SH-SY5Y (cell line): ENCODE data around the gene GABRR2.

Source experiments
- GATA2 ChIP-seq: IDR thresholded peaks from 2 replicates; pipeline ENCODE4 v1.6.1; 2011; ENCODE audit warnings: mild to moderate bottlenecking, low read depth, low read length
- GATA3 ChIP-seq: IDR thresholded peaks from 2 replicates; pipeline ENCODE4 v1.6.1; 2011; ENCODE audit warnings: low read depth, mild to moderate bottlenecking, low read length, moderate library complexity

Gene GABRR2

DNA sequence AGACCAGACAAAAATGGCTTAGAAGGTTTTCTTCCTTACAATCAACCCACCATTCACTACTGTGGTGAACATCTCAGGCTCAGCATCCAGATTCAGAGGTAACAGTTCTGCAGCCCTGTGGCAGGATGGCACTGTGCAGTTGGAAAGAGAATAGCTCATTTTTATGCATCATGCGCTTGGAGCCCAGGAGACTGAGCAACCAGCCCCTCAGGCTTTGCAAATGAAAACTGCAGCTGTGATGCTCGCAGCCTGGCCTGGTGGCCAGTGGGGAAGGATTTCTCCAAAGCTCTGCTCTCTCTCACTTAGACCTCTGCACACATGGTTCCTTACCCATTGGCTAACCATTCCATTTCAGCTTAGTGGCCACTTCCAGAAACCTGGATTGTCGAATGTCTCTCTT lies 45.8 kb downstream of the GABRR2 start:
- no peak for TF ChIP-seq GATA2

DNA sequence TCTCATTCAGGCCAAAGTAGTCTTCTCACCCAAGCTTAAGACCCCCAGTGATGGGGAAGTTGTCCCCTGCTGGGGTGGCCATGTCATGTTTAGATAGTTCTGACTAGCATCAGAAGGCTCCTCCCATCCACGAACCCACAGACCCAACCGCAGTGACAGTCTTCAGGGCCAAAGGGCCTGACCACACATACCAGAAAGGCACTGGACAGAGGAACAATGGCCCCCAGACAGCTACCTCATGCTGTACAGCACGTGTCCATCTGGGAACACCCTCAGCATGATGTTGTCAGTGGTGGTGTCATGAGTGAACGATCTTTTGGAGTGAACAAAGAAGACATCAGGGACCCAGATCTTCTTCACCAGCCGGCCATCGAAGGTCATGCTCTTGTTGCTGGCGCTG lies 46.3 kb downstream of the GABRR2 start:
- TF ChIP-seq GATA3 (no peak), GATA2 (no peak)

DNA sequence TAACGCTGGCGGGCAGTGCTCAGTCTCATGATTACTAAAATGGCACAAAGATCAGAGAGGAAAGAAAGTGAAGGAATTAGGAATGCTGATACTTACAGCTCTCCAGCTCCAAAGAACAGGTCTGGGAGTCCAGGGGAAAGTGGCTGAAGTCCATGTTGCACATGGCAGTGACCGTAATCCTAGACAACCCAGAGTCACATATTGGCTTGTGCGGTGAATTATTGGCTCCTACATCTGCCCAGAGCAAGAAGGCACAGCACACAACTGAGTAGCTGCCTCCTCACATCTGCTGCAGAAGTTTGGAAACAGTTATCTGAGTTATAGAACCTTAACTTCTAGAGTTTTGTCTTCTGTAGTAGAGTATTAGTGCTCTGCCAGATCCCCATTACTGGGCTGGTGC lies 47.2 kb downstream of the GABRR2 start:
- TF ChIP-seq GATA2 (no peak), GATA3 (no peak)

DNA sequence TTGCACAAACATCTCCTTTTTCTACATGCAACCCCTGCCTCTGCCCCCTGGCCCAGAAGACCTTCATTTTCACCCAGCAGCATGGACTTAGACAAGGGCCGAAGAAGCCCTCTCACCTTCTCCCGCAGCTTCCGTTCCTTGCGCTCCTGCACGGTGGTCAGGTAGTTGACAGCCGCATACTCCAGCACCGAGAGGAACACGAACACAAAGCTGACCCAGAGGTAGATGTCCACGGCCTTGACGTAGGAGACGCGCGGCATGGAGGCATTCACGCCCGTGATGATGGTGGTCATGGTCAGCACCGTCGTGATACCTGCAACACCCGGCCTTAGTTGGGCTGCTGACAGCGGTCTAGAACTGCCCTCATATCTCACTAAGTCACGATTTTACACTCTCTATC lies 50.8 kb downstream of the GABRR2 start:
- TF ChIP-seq GATA3 (no peak), GATA2 (no peak)

DNA sequence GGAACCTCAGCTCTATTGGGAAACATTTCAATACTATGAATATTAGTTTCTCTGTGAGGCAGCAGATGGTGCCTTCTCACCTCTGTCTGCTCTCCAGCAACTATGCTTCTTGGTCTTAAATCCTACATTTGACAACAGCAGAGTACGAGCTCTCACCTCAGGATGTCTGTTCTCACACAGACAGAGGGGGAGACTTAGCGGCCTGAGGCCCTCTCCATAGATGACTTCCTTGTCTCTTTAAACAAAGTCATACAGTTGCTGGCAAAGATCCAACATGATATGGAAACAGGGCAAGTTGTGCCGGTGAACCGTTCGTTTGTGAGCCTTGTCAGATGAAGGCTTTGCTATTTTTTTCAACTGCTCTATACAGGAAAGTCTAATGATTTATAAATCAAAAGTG lies 54.3 kb downstream of the GABRR2 start:
- TF ChIP-seq GATA3 = no peak
- no peak for TF ChIP-seq GATA2

DNA sequence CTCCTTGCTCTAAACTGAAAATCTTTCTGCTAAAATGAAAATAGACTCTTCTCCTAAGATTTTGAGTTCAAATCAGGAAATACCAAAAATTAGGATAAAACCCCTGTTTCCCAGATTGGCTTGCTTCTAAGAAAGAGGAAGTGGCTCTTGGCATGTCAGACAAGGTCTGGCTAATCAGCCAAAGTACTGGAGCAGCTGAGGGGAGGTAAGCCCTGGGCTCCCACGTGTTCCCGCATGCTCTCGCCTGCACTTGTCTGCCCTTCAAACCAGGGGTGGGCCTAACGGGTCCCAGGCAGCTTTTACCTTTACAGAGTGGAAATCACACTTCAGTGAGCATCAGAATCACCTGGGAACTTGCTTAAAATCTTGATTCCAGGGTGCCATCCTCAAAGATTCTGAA lies 54.8 kb downstream of the GABRR2 start:
- TF ChIP-seq GATA3 = no peak
- TF ChIP-seq GATA2 = no peak

DNA sequence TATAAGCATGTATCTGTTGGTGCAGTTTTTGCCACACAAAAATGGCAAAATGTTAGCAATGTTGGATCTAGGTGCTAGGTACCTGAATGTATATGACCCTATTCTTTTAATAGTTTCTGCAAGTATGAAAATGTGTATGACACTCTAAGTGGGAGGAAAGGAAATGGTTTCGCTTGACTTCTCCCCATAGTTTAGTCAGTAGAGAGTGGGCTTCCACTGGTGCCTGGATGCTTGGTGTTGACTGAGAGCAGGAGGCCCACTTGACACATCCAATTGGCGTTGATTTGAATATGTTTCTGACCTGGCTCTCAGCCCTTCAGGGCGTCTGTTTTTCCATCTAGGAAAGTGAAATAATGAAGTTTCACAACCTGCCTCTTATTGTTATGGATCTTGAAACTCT lies 56.2 kb downstream of the GABRR2 start:
- TF ChIP-seq GATA2 = no peak
- TF ChIP-seq GATA3 = no peak

DNA sequence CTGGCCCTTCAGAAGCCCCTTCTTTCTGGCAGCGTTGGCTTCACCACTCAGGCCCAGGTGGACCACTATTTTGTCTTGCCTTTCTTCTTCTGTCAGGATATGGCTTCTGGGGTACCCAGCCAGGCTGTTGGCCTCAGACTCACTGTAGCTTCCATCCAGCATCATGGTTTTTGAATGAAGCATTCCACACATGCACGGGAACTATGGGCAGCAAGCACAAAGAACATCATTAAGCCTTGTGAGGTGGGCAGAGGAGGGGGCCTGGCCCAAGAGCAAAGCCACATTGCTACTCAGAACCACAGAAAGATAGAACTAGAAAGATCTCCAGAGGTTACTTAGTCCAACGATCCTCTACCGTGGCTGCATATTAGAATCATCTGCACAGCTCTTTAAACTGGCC lies 57.3 kb downstream of the GABRR2 start:
- no peak for TF ChIP-seq GATA3
- TF ChIP-seq GATA2 = no peak

DNA sequence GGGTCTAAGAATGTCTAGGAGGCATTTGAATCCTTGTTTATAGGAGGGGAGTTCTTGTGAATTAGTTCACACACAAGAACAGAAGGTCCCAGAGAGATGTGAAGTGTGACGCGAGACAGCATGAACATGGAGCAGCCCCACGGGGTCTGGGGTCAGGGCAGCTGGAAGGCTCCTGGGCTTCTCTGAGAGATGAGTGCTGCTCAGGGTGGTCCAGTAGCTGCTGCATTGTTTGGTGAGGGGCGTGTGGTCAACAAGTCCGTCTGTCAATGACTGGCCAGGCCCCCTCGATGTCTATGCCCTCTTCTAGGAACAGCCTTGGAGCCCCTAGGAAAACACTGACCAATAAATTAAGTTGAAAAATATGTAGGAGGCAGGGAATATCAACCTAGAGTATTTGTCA lies 57.8 kb downstream of the GABRR2 start:
- TF ChIP-seq GATA2 = no peak
- no peak for TF ChIP-seq GATA3

DNA sequence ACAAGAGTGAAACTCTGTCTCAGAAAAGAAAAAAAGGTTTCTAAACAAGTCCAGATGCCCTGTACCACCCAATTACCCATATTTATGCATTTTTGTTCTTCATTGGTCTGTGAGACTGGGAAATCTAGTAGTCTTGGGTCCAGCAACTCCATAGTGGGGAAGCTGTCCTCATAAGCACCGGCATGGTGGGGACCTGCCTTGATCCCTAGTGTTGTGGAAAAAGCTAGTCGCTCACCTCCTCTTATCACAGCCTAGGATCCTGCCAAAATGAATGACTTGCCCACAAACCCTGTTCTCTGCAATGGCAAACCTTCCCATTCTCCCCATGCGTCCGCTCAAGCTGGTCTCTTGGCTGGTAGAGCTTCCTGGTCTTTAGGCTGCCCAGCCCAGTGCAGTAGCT lies 59.7 kb downstream of the GABRR2 start:
- TF ChIP-seq GATA2 = no peak
- TF ChIP-seq GATA3 = no peak

DNA sequence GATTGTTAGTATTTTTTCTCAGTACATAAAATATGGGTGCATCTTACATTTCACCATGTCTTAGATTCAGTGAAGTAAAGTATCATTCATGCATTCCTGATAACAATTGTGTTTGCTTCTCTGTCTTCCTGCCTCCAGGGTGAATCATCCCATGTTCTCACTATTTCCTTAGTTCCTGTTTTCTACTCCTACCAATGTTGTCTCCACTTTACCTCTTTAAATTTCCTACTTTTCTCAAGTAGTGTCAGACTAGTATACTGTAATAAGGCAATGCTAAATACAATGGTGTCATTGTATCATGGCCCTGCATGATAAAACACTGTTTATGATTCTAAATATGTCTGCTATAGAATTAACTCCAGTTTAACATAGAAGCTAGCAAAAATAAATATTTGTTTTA lies 60.5 kb downstream of the GABRR2 start:
- TF ChIP-seq GATA3 (no peak), GATA2 (no peak)

DNA sequence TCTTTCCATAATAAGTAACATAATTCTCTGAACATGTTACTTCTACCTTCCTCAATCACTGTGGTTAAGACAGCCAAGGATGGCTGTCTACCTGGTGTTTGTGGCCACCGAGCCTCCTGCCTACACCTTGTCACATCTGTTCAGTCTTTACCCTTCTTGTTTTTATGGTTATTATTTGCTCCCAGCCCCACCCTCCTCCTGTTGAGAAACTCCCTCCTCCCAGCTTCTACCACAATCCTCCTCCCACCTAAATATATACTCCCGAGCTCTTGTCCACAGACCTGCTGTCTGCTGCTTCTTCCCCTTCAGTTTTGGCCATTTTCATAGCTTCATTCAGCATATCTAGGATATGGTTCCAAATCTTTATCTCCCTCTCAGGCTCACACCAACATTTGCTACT lies 62.2 kb downstream of the GABRR2 start:
- TF ChIP-seq GATA2 = no peak
- no peak for TF ChIP-seq GATA3

DNA sequence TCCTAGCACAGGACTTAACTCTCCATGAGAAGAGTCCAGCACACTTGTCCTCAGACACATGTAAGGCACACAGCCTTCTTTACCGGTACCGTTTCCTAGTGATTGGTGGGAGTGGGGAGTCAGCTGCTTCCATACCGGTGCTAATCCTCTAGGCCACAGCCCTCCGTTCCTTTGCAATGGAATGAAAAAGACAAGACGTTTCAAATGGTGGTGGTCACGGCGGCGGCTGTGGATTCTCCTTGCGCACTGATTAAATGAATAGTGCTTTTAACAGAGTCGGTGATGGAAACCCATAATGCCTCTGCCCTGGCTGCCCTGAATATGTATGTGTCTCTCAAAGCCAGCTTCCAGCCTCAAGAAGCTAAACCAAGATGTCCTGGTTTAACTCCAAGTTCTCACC lies 63.1 kb downstream of the GABRR2 start:
- TF ChIP-seq GATA2 = no peak
- no peak for TF ChIP-seq GATA3

DNA sequence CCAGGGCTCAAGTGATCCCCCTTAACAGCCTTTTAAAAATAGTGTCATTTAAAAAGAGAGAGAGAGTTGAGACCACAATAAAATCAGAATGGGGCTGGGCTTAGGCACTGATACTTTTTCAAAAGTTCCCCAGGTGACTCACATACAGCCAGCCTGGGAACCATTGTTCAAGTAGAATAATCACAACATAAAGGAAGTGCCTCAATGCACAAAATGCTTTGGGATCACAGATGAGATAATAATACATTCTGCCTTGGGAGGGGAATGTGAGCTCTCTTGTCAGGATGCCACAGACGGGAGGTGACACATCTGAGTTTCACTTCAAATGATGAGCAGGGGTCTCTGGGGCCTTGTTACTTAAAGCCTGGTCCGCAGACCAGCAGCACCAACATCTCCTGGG lies 63.9 kb downstream of the GABRR2 start:
- no peak for TF ChIP-seq GATA3
- no peak for TF ChIP-seq GATA2

DNA sequence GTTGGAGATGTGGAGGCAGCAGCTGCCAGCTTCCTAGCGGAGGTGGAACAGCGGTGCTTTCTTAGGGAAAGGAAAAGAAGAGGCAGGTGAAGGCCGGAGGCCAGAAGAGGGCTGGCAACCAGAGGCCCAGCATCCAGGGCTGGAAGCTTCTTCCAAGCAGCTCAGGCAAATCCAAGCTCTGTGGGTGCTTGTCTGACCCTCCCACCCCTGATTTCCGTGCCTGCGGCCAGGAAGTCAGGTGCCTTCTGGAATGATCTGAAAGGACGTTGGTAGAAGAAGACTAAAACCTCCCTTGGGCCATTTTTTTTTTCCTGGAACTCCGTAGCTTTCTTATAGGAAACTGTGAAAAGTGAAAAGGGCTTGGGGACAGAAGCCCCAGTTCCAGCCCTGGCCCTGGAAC lies 64.9 kb downstream of the GABRR2 start:
- no peak for TF ChIP-seq GATA3
- TF ChIP-seq GATA2 = no peak

DNA sequence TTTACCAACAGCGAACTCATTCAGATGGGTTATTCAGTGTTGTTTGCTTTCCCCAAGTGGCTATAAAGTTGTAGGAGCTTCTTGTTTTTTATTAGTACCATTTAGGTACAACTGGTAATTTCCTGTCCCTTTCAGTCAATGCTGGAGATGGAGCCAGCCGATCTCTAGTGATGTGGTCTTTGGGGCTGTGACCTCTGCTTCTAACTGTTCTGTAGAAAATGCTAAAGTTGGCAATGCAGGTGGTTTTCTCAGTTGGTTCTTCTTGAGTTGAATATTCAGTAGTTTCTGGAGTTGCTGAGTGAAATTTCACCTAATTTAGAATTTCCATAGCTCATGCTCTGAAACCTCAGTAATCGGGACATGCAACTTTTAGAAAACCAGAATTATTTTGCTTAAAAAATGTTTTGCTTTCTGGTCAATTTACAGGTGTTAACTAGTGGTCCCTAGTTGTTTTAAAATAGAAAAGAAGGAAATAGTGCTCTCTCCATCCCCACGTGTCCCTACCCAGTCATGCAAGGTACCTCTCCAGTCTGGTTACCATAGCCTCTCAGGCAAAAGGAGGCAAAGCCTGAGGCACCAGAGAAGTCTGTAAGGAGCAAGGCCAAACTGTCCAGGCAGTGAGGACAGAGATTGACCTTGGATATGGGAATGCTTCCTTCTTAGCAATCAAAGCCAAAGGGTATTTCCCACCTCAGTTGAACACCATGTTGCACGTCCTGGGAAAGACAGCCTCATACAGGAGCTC lies 70.7 kb downstream of the GABRR2 start:
- no peak for TF ChIP-seq GATA3
- TF ChIP-seq GATA2 = no peak
